Thoracic aorta (tissue), 2 donors: Measurements from ENCODE around the gene SLC35F3. TPM values are rescaled to one million over a fixed set of nuclear protein-coding genes. Genes with fewer than 3 reads are reported as not detected.
"Not testable (repeated sequence)": the region's sequence is repeated elsewhere in the genome, so short reads cannot be mapped to it uniquely, and the experiment has no call there.

Source experiments
- ATAC-seq: fragments of 150-250 bp; one replicate; pipeline ENCODE4 v1.8.0; 2017; ENCODE audit warnings: low read depth; ENCODE audit not compliant: insufficient number of reproducible peaks, low FRiP score
- DNase-seq: peaks from one replicate; pipeline ENCODE4 v3.0.0-alpha.2; 2020; ENCODE audit warnings: low spot score
- H3K27ac ChIP-seq, 2 donors: fragments of 200-600 bp; sonication (generic); 1 replicate in 1 of 2; 2 replicates in 1 of 2; pipeline ENCODE4 v1.5.1; 2016; ENCODE audit warnings: mild to moderate bottlenecking in 2 of 2, moderate library complexity in 2 of 2
- H3K27me3 ChIP-seq: fragments of 200-600 bp; sonication (generic); replicated peaks from 2 replicates; pipeline ENCODE4 v1.6.0; 2016; ENCODE audit warnings: mild to moderate bottlenecking; ENCODE audit not compliant: insufficient read depth
- H3K36me3 ChIP-seq: fragments of 200-600 bp; sonication (generic); one replicate; pipeline ENCODE4 v1.5.1; 2016
- H3K4me1 ChIP-seq, 2 donors: fragments of 200-600 bp; sonication (generic); 1 replicate in 1 of 2; 2 replicates in 1 of 2; pipeline versions ENCODE4 v1.5.1 to v1.6.0; 2016; ENCODE audit warnings: low read depth in 2 of 2, mild to moderate bottlenecking in 1 of 2; ENCODE audit not compliant: control insufficient read depth in 1 of 2
- H3K4me3 ChIP-seq: fragments of 200-600 bp; sonication (generic); 2 replicates; pipeline ENCODE4 v1.5.1; 2016; ENCODE audit warnings: mild to moderate bottlenecking
- H3K9me3 ChIP-seq: fragments of 200-600 bp; sonication (generic); 2 replicates; pipeline ENCODE4 v1.5.1; 2016
- CTCF ChIP-seq: fragments of 200-600 bp; sonication (generic); IDR thresholded peaks from one replicate; pipeline ENCODE4 v1.5.1; 2019; ENCODE audit warnings: antibody characterized with exemption
- total RNA-seq, 2 donors: library from RNA; depleted of rRNA; stranded (reverse); fragments of >200 nt; gene quantifications; one replicate each; pipeline versions ENCODE4 v1.1.0 to v1.2.3, GENCODE V29; 2016

SLC35F3 gene
- total RNA-seq, 2 donors from 2014 or later, result not detected

GRCh38 chr1:234173968-234174367 lies 269.5 kb downstream of the SLC35F3 start:
- no peaks in the 10 kb centered on the region for H3K36me3 ChIP-seq
- TF ChIP-seq CTCF, result no peak
- H3K4me3 ChIP-seq, result no peak overlapping the region
- no peaks in the 10 kb centered on the region for H3K27me3 ChIP-seq
- no peak overlapping the region for H3K27ac ChIP-seq
- DNase-seq (no peak), ATAC-seq (no peak)
- no peaks in the 10 kb centered on the region for H3K9me3 ChIP-seq
- no peaks in the 10 kb centered on the region for H3K4me1 ChIP-seq

GRCh38 chr1:234175363-234175762 lies 270.9 kb downstream of the SLC35F3 start:
- Histone ChIP-seq H3K9me3 (no peaks in the 10 kb centered on the region), H3K36me3 (no peaks in the 10 kb centered on the region), H3K27me3 (no peaks in the 10 kb centered on the region), H3K27ac (no peak overlapping the region), H3K4me1 (no peaks in the 10 kb centered on the region), H3K4me3 (no peak overlapping the region)
- no peak for DNase-seq
- TF ChIP-seq CTCF, result no peak
- no peak for ATAC-seq

- H3K36me3 ChIP-seq, result no peaks in the 10 kb centered on the region
- DNase-seq, result no peak
- no peak overlapping the region for H3K4me3 ChIP-seq
- no peak overlapping the region for H3K27ac ChIP-seq
- TF ChIP-seq CTCF, result no peak
- ATAC-seq, result no peak
- H3K27me3 ChIP-seq, result no peaks in the 10 kb centered on the region
- no peaks in the 10 kb centered on the region for H3K9me3 ChIP-seq
- H3K4me1 ChIP-seq, result no peaks in the 10 kb centered on the region
Measured at GRCh38 chr1:234176000-234176399, 271.5 kb downstream of the SLC35F3 start.

- ATAC-seq, DNase-seq, H3K4me1 ChIP-seq, H3K9me3 ChIP-seq, H3K27me3 ChIP-seq, H3K27ac ChIP-seq, H3K4me3 ChIP-seq, H3K36me3 ChIP-seq: not testable (repeated sequence)
Measured at GRCh38 chr1:234176847-234177246, 272.4 kb downstream of the SLC35F3 start.

- H3K4me3 ChIP-seq, result no peak overlapping the region
- H3K36me3 ChIP-seq, result no peaks in the 10 kb centered on the region
- no peak for ATAC-seq
- H3K27ac ChIP-seq, result no peak overlapping the region
- peaks cover 2% of the 10 kb centered on the region for H3K9me3 ChIP-seq
- no peaks in the 10 kb centered on the region for H3K27me3 ChIP-seq
- TF ChIP-seq CTCF, result no peak
- no peaks in the 10 kb centered on the region for H3K4me1 ChIP-seq
- no peak for DNase-seq
Measured at GRCh38 chr1:234185438-234185837, 281.0 kb downstream of the SLC35F3 start.

- no peak for TF ChIP-seq CTCF
- Histone ChIP-seq H3K27me3 (no peaks in the 10 kb centered on the region), H3K27ac (no peak overlapping the region), H3K9me3 (peaks cover 2% of the 10 kb centered on the region), H3K4me1 (no peaks in the 10 kb centered on the region), H3K4me3 (no peak overlapping the region), H3K36me3 (no peaks in the 10 kb centered on the region)
- DNase-seq (no peak), ATAC-seq (no peak)
Measured at GRCh38 chr1:234186037-234186688, 281.7 kb downstream of the SLC35F3 start.
